IMR-90 (cell line): ENCODE results near the gene AKAP13. TPM values are rescaled to one million over a fixed set of nuclear protein-coding genes. Genes with fewer than 3 reads are reported as not detected.

Experiments used
- ATAC-seq: fragments of 200-7000 bp; cut with Tn5 transposase; 2 replicates; pipeline ENCODE4 v1.9.1; 2020; ENCODE audit warnings: low read depth, mild to moderate bottlenecking, moderate library complexity
- BruUV-seq: library from RNA; stranded (reverse); fragments of 400-500 nt; replicated peaks from 2 replicates; lab custom pipeline; 2021; lab: Mats Ljungman, UMichigan
- CTCF ChIA-PET: fragments of 300-600 bp; formaldehyde crosslinking; extraction: SDS; loops from one replicate; lab custom pipeline; 2021; ENCODE audit warnings: antibody characterized with exemption; lab: Yijun Ruan, JAX
- POLR2A ChIA-PET: fragments of 300-600 bp; sonication (Branson Sonifier 250); formaldehyde crosslinking; loops from one replicate; lab custom pipeline; 2022; ENCODE audit warnings: antibody characterized with exemption; ENCODE audit not compliant: unreplicated experiment; lab: Charles Lee
- DNase-seq: peaks from one replicate; pipeline ENCODE4 v3.0.0; 2013
- H2AFZ ChIP-seq: replicated peaks from 2 replicates; pipeline ENCODE3; 2013; ENCODE audit warnings: low read length, mild to moderate bottlenecking; ENCODE audit not compliant: poor library complexity
- H2AK5ac ChIP-seq: 2 replicates; pipeline ENCODE4 v1.6.1; 2013; ENCODE audit warnings: low read depth, low read length, inconsistent platforms
- H2AK9ac ChIP-seq: replicated peaks from 2 replicates; pipeline ENCODE3; 2013; ENCODE audit warnings: mild to moderate bottlenecking, low read depth, low read length, moderate library complexity; ENCODE audit not compliant: poor library complexity
- H2BK120ac ChIP-seq: 2 replicates; pipeline ENCODE4 v1.6.1; 2013; ENCODE audit warnings: low read depth, low read length, inconsistent platforms
- H2BK15ac ChIP-seq: 3 replicates; pipeline ENCODE4 v1.6.1; 2013; ENCODE audit warnings: low read depth, low read length, inconsistent platforms
- H2BK20ac ChIP-seq: 2 replicates; pipeline ENCODE4 v1.6.1; 2013; ENCODE audit warnings: low read depth, mild to moderate bottlenecking, inconsistent platforms, low read length, moderate library complexity
- H2BK5ac ChIP-seq: 2 replicates; pipeline ENCODE4 v1.6.1; 2013; ENCODE audit warnings: mild to moderate bottlenecking, low read depth, low read length, inconsistent platforms; ENCODE audit not compliant: poor library complexity, severe bottlenecking
- H3K14ac ChIP-seq: replicated peaks from 2 replicates; pipeline ENCODE4 v1.6.1; 2013; ENCODE audit warnings: low read depth, low read length, inconsistent platforms
- H3K18ac ChIP-seq: 2 replicates; pipeline ENCODE4 v1.6.1; 2013; ENCODE audit warnings: low read depth, low read length, control low read depth
- H3K23ac ChIP-seq: 2 replicates; pipeline ENCODE4 v1.6.1; 2013; ENCODE audit warnings: low read depth, low read length, inconsistent platforms
- H3K27ac ChIP-seq: 2 replicates; pipeline ENCODE4 v1.5.1; 2013; ENCODE audit warnings: mild to moderate bottlenecking, control low read depth, low read length; ENCODE audit not compliant: insufficient read depth
- H3K27me3 ChIP-seq: 2 replicates; pipeline ENCODE4 v1.6.1; 2013; ENCODE audit warnings: low read length; ENCODE audit not compliant: control insufficient read depth, insufficient read depth
- H3K36me3 ChIP-seq: 2 replicates; pipeline ENCODE4 v1.6.1; 2013; ENCODE audit warnings: low read length, mixed read lengths; ENCODE audit not compliant: control insufficient read depth, insufficient read depth
- H3K4ac ChIP-seq: 2 replicates; pipeline ENCODE4 v1.6.1; 2013; ENCODE audit warnings: low read depth, low read length, inconsistent platforms
- H3K4me1 ChIP-seq: 2 replicates; pipeline ENCODE4 v1.6.1; 2013; ENCODE audit warnings: low read length, mixed read lengths; ENCODE audit not compliant: control insufficient read depth, insufficient read depth
- H3K4me2 ChIP-seq: 2 replicates; pipeline ENCODE4 v1.6.1; 2013; ENCODE audit warnings: low read depth, mild to moderate bottlenecking, control low read depth, low read length, moderate library complexity
- H3K4me3 ChIP-seq: 2 replicates; pipeline ENCODE4 v1.5.1; 2013; ENCODE audit warnings: low read depth, mild to moderate bottlenecking, control low read depth, low read length, moderate library complexity; ENCODE audit not compliant: insufficient read depth
- H3K56ac ChIP-seq: 2 replicates; pipeline ENCODE4 v1.6.1; 2013; ENCODE audit warnings: low read length, inconsistent platforms; ENCODE audit not compliant: insufficient read depth; ENCODE audit errors: extremely low read depth
- H3K79me1 ChIP-seq, 2 experiments: 2 replicates each; pipeline ENCODE4 v1.6.1; 2013; ENCODE audit warnings: low read length in 2 of 2, inconsistent platforms in 1 of 2, low read depth in 1 of 2
- H3K9ac ChIP-seq: 2 replicates; pipeline ENCODE4 v1.6.1; 2013; ENCODE audit warnings: low read depth, low read length, control low read depth
- H3K9me1 ChIP-seq: 2 replicates; pipeline ENCODE4 v1.6.1; 2013; ENCODE audit warnings: low read length, inconsistent platforms; ENCODE audit not compliant: insufficient read depth
- H3K9me3 ChIP-seq: 2 replicates; pipeline ENCODE4 v1.6.1; 2013; ENCODE audit warnings: low read length; ENCODE audit not compliant: control insufficient read depth, insufficient read depth
- H4K20me1 ChIP-seq: 2 replicates; pipeline ENCODE4 v1.6.1; 2013; ENCODE audit warnings: low read length, inconsistent platforms; ENCODE audit not compliant: insufficient read depth
- H4K5ac ChIP-seq: 2 replicates; pipeline ENCODE4 v1.6.1; 2013; ENCODE audit warnings: mild to moderate bottlenecking, low read depth, low read length, control low read depth
- H4K8ac ChIP-seq, 2 experiments: 2 replicates each; pipeline ENCODE4 v1.6.1; 2013; ENCODE audit warnings: low read depth in 2 of 2, low read length in 2 of 2, control low read depth in 1 of 2, inconsistent platforms in 1 of 2
- H4K91ac ChIP-seq: 2 replicates; pipeline ENCODE4 v1.6.1; 2013; ENCODE audit warnings: low read depth, low read length, inconsistent platforms; ENCODE audit not compliant: insufficient read depth
- BHLHE40 ChIP-seq: fragments of 150-350 bp; IDR thresholded peaks from 2 replicates; pipeline ENCODE4 v1.6.1; 2016; ENCODE audit warnings: mild to moderate bottlenecking, low read depth, low read length
- CEBPB ChIP-seq: IDR thresholded peaks from 2 replicates; pipeline ENCODE4 v1.6.1; 2012; ENCODE audit warnings: low read depth, low read length, improper control_type of control experiment
- CHD1 ChIP-seq: IDR thresholded peaks from 2 replicates; pipeline ENCODE4 v1.6.1; 2012; ENCODE audit warnings: low read depth, low read length, improper control_type of control experiment
- CTCF ChIP-seq: conservative IDR thresholded peaks from 2 replicates; pipeline ENCODE4 v1.5.1; 2012; ENCODE audit warnings: mild to moderate bottlenecking, low read depth, low read length, improper control_type of control experiment
- ELK1 ChIP-seq: fragments of 150-350 bp; IDR thresholded peaks from 2 replicates; pipeline ENCODE4 v1.6.1; 2016; ENCODE audit warnings: low read depth, mild to moderate bottlenecking, low read length, moderate library complexity, borderline replicate concordance
- FOS ChIP-seq: fragments of 150-350 bp; IDR thresholded peaks from 2 replicates; pipeline ENCODE4 v1.6.1; 2016; ENCODE audit warnings: low read depth, low read length
- MAFK ChIP-seq: IDR thresholded peaks from 2 replicates; pipeline ENCODE4 v1.6.1; 2012; ENCODE audit warnings: low read depth, low read length, improper control_type of control experiment
- MAZ ChIP-seq: IDR thresholded peaks from 2 replicates; pipeline ENCODE4 v1.6.1; 2012; ENCODE audit warnings: low read depth, mild to moderate bottlenecking, low read length, improper control_type of control experiment, moderate library complexity, borderline replicate concordance
- MXI1 ChIP-seq: IDR thresholded peaks from 2 replicates; pipeline ENCODE4 v1.6.1; 2012; ENCODE audit warnings: low read depth, mild to moderate bottlenecking, low read length, moderate library complexity, borderline replicate concordance
- NFE2L2 ChIP-seq: fragments of 150-350 bp; IDR thresholded peaks from 2 replicates; pipeline ENCODE4 v1.6.1; 2016; ENCODE audit warnings: low read depth, mild to moderate bottlenecking, low read length
- POLR2A ChIP-seq: IDR thresholded peaks from 2 replicates; pipeline ENCODE4 v1.6.1; 2012; ENCODE audit warnings: mild to moderate bottlenecking, low read depth, low read length
- RAD21 ChIP-seq: IDR thresholded peaks from 2 replicates; pipeline ENCODE4 v1.6.1; 2012; ENCODE audit warnings: low read length, improper control_type of control experiment
- RCOR1 ChIP-seq: IDR thresholded peaks from 2 replicates; pipeline ENCODE4 v1.6.1; 2012; ENCODE audit warnings: mild to moderate bottlenecking, low read length, improper control_type of control experiment; ENCODE audit not compliant: insufficient replicate concordance
- RFX5 ChIP-seq: IDR thresholded peaks from 2 replicates; pipeline ENCODE4 v1.8.0; 2012; ENCODE audit warnings: low read depth, mild to moderate bottlenecking, low read length, moderate library complexity
- SMC3 ChIP-seq: fragments of 150-350 bp; IDR thresholded peaks from 2 replicates; pipeline ENCODE4 v1.6.1; 2016; ENCODE audit warnings: low read depth, mild to moderate bottlenecking, antibody characterized with exemption, low read length, moderate library complexity
- WGBS, 2 experiments: methylation state at CpG; one replicate each; pipeline versions ENCODE4 v1.1.5 to v1.1.7; 2013; ENCODE audit warnings: missing lambda C conversion rate in 2 of 2; ENCODE audit not compliant: insufficient read length in 1 of 2; ENCODE audit errors: extremely low coverage in 2 of 2; 5-methylcytosine and 5-hydroxymethylcytosine counted together
- dilution Hi-C: fragments of 300-500 bp; cut with HindIII; formaldehyde crosslinking; loops from one replicate; pipeline ENCODE4 v1.14.3; 2018; ENCODE audit warnings: low sequenced_read_pairs; ENCODE audit not compliant: unreplicated experiment
- in situ Hi-C: fragments of 300-500 bp; cut with MboI; formaldehyde crosslinking; loops from 3 replicates; pipeline ENCODE4 v1.14.3; 2019; ENCODE audit warnings: low sequenced_read_pairs, inconsistent platforms, mixed read lengths
- intact Hi-C: fragments of 100-400 bp; cut with micrococcal nuclease; formaldehyde crosslinking; loops from 2 replicates; pipeline ENCODE4 v1.10.0; 2022
- polyA plus RNA-seq, 3 experiments: library from polyadenylated mRNA; depleted of rRNA; stranded (reverse); fragments of >200 nt; gene quantifications; 2 replicates each; pipeline ENCODE4 v1.2.3, GENCODE V29; 2012; ENCODE audit warnings: low replicate concordance in 1 of 3
- total RNA-seq: library from RNA; depleted of rRNA; stranded (reverse); fragments of >200 nt; gene quantifications from 2 replicates; pipeline ENCODE4 v1.2.3, GENCODE V29; 2012
- TF ChIP-seq, protein P1 (sequence below): fragments of 150-350 bp; IDR thresholded peaks from 2 replicates; pipeline ENCODE4 v1.6.1; 2017; ENCODE audit warnings: mild to moderate bottlenecking, antibody characterized with exemption, low read length, low read depth

The AKAP13 gene
- total and polyA plus RNA-seq, 2 of the 4 experiments (the other 2 are of a cell fraction) = 10.4 to 46.4 TPM

DNA sequence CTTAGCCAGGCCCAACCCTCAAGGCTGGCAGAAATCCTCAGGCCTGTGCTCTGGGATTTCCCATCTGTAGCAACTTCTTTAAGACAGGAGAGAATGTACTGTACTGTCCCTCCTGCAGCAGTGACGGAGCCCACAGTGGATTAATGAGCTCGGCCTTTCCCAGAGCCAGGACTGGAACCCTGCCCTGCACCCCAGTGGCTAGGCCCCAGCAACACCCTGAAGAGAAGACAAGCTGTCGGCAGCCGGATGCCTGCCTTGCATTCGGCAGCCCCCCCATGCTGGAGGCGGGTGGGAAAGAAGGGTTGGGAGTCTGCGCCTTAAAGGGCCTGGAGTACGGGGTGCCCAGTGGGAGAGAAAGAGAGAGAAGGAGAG lies 382.3 kb downstream of the AKAP13 start:
- H3K14ac ChIP-seq = no peak overlapping the region
- H3K4me3 ChIP-seq = no peak overlapping the region
- H2AFZ ChIP-seq = no peak overlapping the region
- H4K5ac ChIP-seq = no peak overlapping the region
- no peak overlapping the region for H3K23ac ChIP-seq
- no peak for TF ChIP-seq MAFK
- no peak for TF ChIP-seq CEBPB
- TF ChIP-seq MAZ = no peak
- no peak for TF ChIP-seq RCOR1
- TF ChIP-seq NFE2L2 = no peak
- no peak for TF ChIP-seq SMC3
- no peak for TF ChIP-seq FOS
- no peak for TF ChIP-seq RAD21
- TF ChIP-seq CHD1 = no peak
- no peak for TF ChIP-seq POLR2A
- no peak for TF ChIP-seq MXI1
- TF ChIP-seq, protein P1, sequence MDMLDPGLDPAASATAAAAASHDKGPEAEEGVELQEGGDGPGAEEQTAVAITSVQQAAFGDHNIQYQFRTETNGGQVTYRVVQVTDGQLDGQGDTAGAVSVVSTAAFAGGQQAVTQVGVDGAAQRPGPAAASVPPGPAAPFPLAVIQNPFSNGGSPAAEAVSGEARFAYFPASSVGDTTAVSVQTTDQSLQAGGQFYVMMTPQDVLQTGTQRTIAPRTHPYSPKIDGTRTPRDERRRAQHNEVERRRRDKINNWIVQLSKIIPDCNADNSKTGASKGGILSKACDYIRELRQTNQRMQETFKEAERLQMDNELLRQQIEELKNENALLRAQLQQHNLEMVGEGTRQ = no peak
- no peak for TF ChIP-seq RFX5
- no peak for TF ChIP-seq BHLHE40
- no peak for TF ChIP-seq CTCF
- TF ChIP-seq ELK1 = no peak
- H3K9me3 ChIP-seq = no peaks in the 10 kb centered on the region
- ChIA-PET CTCF (no interaction called here), POLR2A (no interaction called here)
- H4K20me1 ChIP-seq = peaks cover 19% of the 10 kb centered on the region; the same call in 1 of the 2 replicates
- no peak overlapping the region for H3K9ac ChIP-seq
- H2BK120ac ChIP-seq = no peak overlapping the region
- ATAC-seq (no peak), DNase-seq (no peak)
- H3K4ac ChIP-seq = no peak overlapping the region
- H3K36me3 ChIP-seq = peaks cover 5% of the 10 kb centered on the region; the same call in 1 of the 2 replicates
- no peak overlapping the region for H2BK15ac ChIP-seq
- H3K79me1 ChIP-seq = peaks cover 0 to 22% of the 10 kb centered on the region in 2 experiments; a peak in 3 of 4 replicates
- H3K4me1 ChIP-seq = no peaks in the 10 kb centered on the region; the same call in 1 of the 2 replicates
- WGBS, 2 experiments = no CpG with 5 or more reads among the region's 8 CpGs
- no peak overlapping the region for H3K4me2 ChIP-seq
- no peak overlapping the region for H3K56ac ChIP-seq
- H2AK5ac ChIP-seq = no peak overlapping the region
- in situ Hi-C loops = no loop called here
- no peak overlapping the region for H2BK5ac ChIP-seq
- H4K8ac ChIP-seq = no peak overlapping the region
- H3K27me3 ChIP-seq = no peaks in the 10 kb centered on the region
- BruUV-seq = no TSS peak
- no peak overlapping the region for H2AK9ac ChIP-seq
- no peak overlapping the region for H3K18ac ChIP-seq
- H2BK20ac ChIP-seq = no peak overlapping the region
- dilution Hi-C loops = no loop called here
- H4K91ac ChIP-seq = no peak overlapping the region
- intact Hi-C loops = no loop called here
- no peak overlapping the region for H3K27ac ChIP-seq
- 0 out of 2 replicates have a peak, but pooled peaks cover 4% of the 10 kb centered on the region for H3K9me1 ChIP-seq
